Spleen (tissue), 11 donors: ENCODE measurements around the gene IL22. TPM values are rescaled to one million over a fixed set of nuclear protein-coding genes. Genes with fewer than 3 reads are reported as not detected.

Experiments used
- DNase-seq: peaks from one replicate; pipeline ENCODE4 v3.0.0-alpha.2; 2020
- H3K27ac ChIP-seq, 8 donors: fragments of 200-600 bp; sonication (generic) in 7 of 8; 1 replicate in 4 of 8; 2 replicates in 4 of 8; pipeline versions ENCODE4 v1.5.0 to v1.8.0; 2016 to 2021; ENCODE audit warnings: inconsistent platforms in 4 of 8, mild to moderate bottlenecking in 4 of 8, moderate library complexity in 1 of 8
- H3K27me3 ChIP-seq, 7 donors: fragments of 200-600 bp; sonication (generic) in 6 of 7; replicated peaks in 1 of 7; 1 replicate in 4 of 7; 2 replicates in 3 of 7; pipeline versions ENCODE4 v1.5.0 to v1.8.0; 2016 to 2021; ENCODE audit warnings: inconsistent platforms in 3 of 7, mild to moderate bottlenecking in 1 of 7
- H3K36me3 ChIP-seq, 6 donors: fragments of 200-600 bp; sonication (generic) in 5 of 6; 1 replicate in 4 of 6; 2 replicates in 2 of 6; pipeline versions ENCODE4 v1.5.0 to v1.8.0; 2016 to 2021; ENCODE audit warnings: inconsistent platforms in 2 of 6
- H3K4me1 ChIP-seq, 6 donors: fragments of 200-600 bp; sonication (generic) in 5 of 6; 1 replicate in 3 of 6; 2 replicates in 3 of 6; pipeline versions ENCODE4 v1.5.0 to v1.8.0; 2016 to 2021; ENCODE audit warnings: inconsistent platforms in 3 of 6
- H3K4me3 ChIP-seq, 8 donors: fragments of 200-600 bp; sonication (generic) in 7 of 8; 1 replicate in 4 of 8; 2 replicates in 4 of 8; pipeline versions ENCODE4 v1.5.0 to v1.8.0; 2016 to 2021; ENCODE audit warnings: inconsistent platforms in 4 of 8, mild to moderate bottlenecking in 4 of 8, moderate library complexity in 2 of 8
- H3K9me3 ChIP-seq, 8 donors: fragments of 200-600 bp; sonication (generic) in 7 of 8; 1 replicate in 4 of 8; 2 replicates in 4 of 8; pipeline versions ENCODE4 v1.5.0 to v1.8.0; 2016 to 2021; ENCODE audit warnings: inconsistent platforms in 4 of 8
- CTCF ChIP-seq, 11 experiments: fragments of 200-600 bp in 7 of 11; fragments of 450-650 bp in 4 of 11; sonication (generic) in 4 of 11; IDR thresholded peaks in 8 of 11; conservative IDR thresholded peaks in 3 of 11; 1 replicate in 7 of 11; 2 replicates in 4 of 11; pipeline versions ENCODE4 v1.4.0 to v1.8.0; 2016 to 2021; ENCODE audit warnings: antibody characterized with exemption in 11 of 11, inconsistent platforms in 4 of 11, mild to moderate bottlenecking in 1 of 11
- POLR2A ChIP-seq, 3 donors: fragments of 450-650 bp; IDR thresholded peaks; one replicate each; pipeline ENCODE4 v1.5.1; 2017; ENCODE audit warnings: antibody characterized with exemption in 3 of 3, mild to moderate bottlenecking in 1 of 3
- POLR2AphosphoS5 ChIP-seq, 3 donors: sonication (generic); formaldehyde crosslinking; IDR thresholded peaks; one replicate each; pipeline ENCODE4 v1.5.1; 2017; ENCODE audit warnings: antibody characterized with exemption in 3 of 3
- WGBS, 5 donors: extraction: QIAGEN DNeasy Blood & Tissue Kit in 3 of 5; methylation state at CpG; one replicate each; pipeline versions ENCODE4 v1.1.5 to v1.1.7; 2013 to 2018; 5-methylcytosine and 5-hydroxymethylcytosine counted together
- intact Hi-C: fragments of 100-400 bp; cut with DNase I; formaldehyde crosslinking; loops from one replicate; pipeline ENCODE4 v1.15.0; 2023; ENCODE audit warnings: low total_unique reads
- polyA plus RNA-seq, 3 donors: library from polyadenylated mRNA; stranded (reverse); fragments of 200-250 nt; gene quantifications; one replicate each; pipeline ENCODE4 v1.2.1, GENCODE V29; 2013
- total RNA-seq, 7 donors: library from RNA; depleted of rRNA in 3 of 7; stranded (reverse); fragments of >200 nt in 3 of 7; fragmentation: NEBNext Ultra II Directional in 4 of 7; extraction: Animal tissue kit (Norgen Biotek cat#: 25700) in 4 of 7; gene quantifications; one replicate each; pipeline versions ENCODE4 v1.1.0 to v1.2.1, GENCODE V29; 2016 to 2021
- donor health status: healthy with polysubstance abuse.
- donor health status: DM: no; HTN: no; CAD: no; lungs with moderate emphysema.
- donor health status: DM: no; HTN: no; CAD: no.
- donor health status: Bipolar disorder and iron deficiency.
- donor health status: healthy.
- donor health status: DM: no; HTN: no; CAD: no.
- donor health status: DM: yes; HTN: yes; CAD: no.

Gene IL22
- total and polyA plus RNA-seq, 10 donors, result not detected

- H3K36me3 ChIP-seq, result no peaks in the 10 kb centered on the region
- 54 to 81% (median 63%) methylated on average over 6 of the region's 6 CpGs for WGBS, 5 donors
- intact Hi-C loops, result no loop called here
- peaks cover 0 to 7% (median 0%) of the 10 kb centered on the region in 6 donors for H3K4me1 ChIP-seq
- TF ChIP-seq POLR2AphosphoS5 (IDR thresholded peaks at IDR 0.05) (no peak), CTCF (IDR thresholded peaks at IDR 0.05 in 8 of 11, conservative IDR thresholded peaks at IDR 0.05 in 3 of 11) (no peak), POLR2A (IDR thresholded peaks at IDR 0.05) (no peak)
- no peak for DNase-seq
- H3K27me3 ChIP-seq, result no peaks in the 10 kb centered on the region
- peak overlapping the region in 3 of 8 donors; percentile 14 to 45 (median 42) for H3K27ac ChIP-seq
- H3K9me3 ChIP-seq, result no peaks in the 10 kb centered on the region
- H3K4me3 ChIP-seq, result no peak overlapping the region
These were observed 14.5 kb upstream of the IL22 start for GRCh38 chr12:68267892-68268396.

GRCh38 chr12:68264857-68265256 is 11.5 kb upstream of the IL22 start:
- no peaks in the 10 kb centered on the region for H3K9me3 ChIP-seq
- WGBS, 5 donors, result 85 to 100% (median 96%) methylated on average over 2 of the region's 2 CpGs
- TF ChIP-seq POLR2AphosphoS5 (IDR thresholded peaks at IDR 0.05) (no peak), POLR2A (IDR thresholded peaks at IDR 0.05) (no peak), CTCF (IDR thresholded peaks at IDR 0.05 in 8 of 11, conservative IDR thresholded peaks at IDR 0.05 in 3 of 11) (no peak)
- H3K27ac ChIP-seq, result no peak overlapping the region
- H3K4me1 ChIP-seq, result peaks cover 0 to 7% (median 0%) of the 10 kb centered on the region in 6 donors
- H3K27me3 ChIP-seq, result no peaks in the 10 kb centered on the region
- no peak overlapping the region for H3K4me3 ChIP-seq
- no peaks in the 10 kb centered on the region for H3K36me3 ChIP-seq
- intact Hi-C loops, result no loop called here
- no peak for DNase-seq

GRCh38 chr12:68264158-68264855 is 10.9 kb upstream of the IL22 start:
- intact Hi-C loops, result no loop called here
- H3K27ac ChIP-seq, result no peak overlapping the region
- TF ChIP-seq POLR2A (IDR thresholded peaks at IDR 0.05), result no peak
- TF ChIP-seq POLR2AphosphoS5 (IDR thresholded peaks at IDR 0.05), result no peak
- TF ChIP-seq CTCF (IDR thresholded peaks at IDR 0.05 in 8 of 11, conservative IDR thresholded peaks at IDR 0.05 in 3 of 11), result no peak
- H3K36me3 ChIP-seq, result no peaks in the 10 kb centered on the region
- no peak for DNase-seq
- H3K27me3 ChIP-seq, result no peaks in the 10 kb centered on the region
- 81 to 93% (median 89%) methylated on average over 7 of the region's 7 CpGs for WGBS, 5 donors
- peaks cover 0 to 10% (median 0%) of the 10 kb centered on the region in 6 donors for H3K4me1 ChIP-seq
- no peaks in the 10 kb centered on the region for H3K9me3 ChIP-seq
- no peak overlapping the region for H3K4me3 ChIP-seq

GRCh38 chr12:68263366-68263765 is 10.0 kb upstream of the IL22 start:
- Histone ChIP-seq H3K4me3 (no peak overlapping the region), H3K27me3 (no peaks in the 10 kb centered on the region), H3K9me3 (no peaks in the 10 kb centered on the region), H3K36me3 (no peaks in the 10 kb centered on the region), H3K27ac (no peak overlapping the region), H3K4me1 (peaks cover 0 to 9% (median 0%) of the 10 kb centered on the region in 6 donors)
- TF ChIP-seq POLR2AphosphoS5 (IDR thresholded peaks at IDR 0.05) (no peak), POLR2A (IDR thresholded peaks at IDR 0.05) (no peak), CTCF (IDR thresholded peaks at IDR 0.05 in 8 of 11, conservative IDR thresholded peaks at IDR 0.05 in 3 of 11) (no peak)
- no peak for DNase-seq
- intact Hi-C loops, result no loop called here
- 92 to 100% (median 97%) methylated on average over 1 of the region's 1 CpG for WGBS, 5 donors
